Measurements from ENCODE around the gene AK8. TPM values are rescaled to one million over a fixed set of nuclear protein-coding genes. Genes with fewer than 3 reads are reported as not detected.

Gene AK8
- total RNA-seq, 1 donor from 2014 or later = 0.74 TPM

DNA sequence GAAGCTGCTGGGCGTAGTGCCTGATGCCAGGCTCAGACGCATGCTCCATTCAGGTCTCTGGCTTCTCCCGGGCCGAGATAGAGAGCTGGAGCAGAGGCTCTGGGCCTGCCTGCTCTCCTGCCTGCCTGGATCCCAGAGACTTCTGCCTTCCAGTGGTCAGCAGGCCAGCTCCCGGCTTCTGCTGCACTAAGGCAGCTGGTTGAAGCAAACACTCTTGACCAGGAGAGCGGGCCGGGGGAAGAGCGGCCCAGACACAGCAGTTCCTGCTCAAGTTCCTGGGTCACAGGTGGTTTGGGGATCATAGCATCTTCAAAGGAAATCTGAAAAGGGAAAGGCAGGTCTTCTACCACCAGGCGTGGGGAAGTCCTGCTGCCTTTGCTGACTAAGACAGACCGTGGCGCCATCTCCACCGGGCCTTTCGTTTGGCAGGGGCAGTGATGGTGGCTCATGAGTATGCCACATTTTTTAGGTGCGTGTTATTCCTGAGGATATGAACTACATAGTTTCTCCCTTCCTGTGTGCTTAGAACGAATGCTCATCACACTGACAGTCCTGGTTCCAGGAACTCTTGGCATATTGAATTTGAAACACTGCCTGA lies 31.1 kb downstream of the AK8 start:
- intact Hi-C loops (cut with micrococcal nuclease) = no loop called here
- Histone ChIP-seq H3K27ac (replicated peaks) (no peak overlapping the region), H3K36me3 (no peaks in the 10 kb centered on the region), H3K4me3 (no peak overlapping the region), H3K4me1 (peaks cover 8% of the 10 kb centered on the region), H3K27me3 (ENCODE audit: low read depth) (no peaks in the 10 kb centered on the region), H3K9me3 (replicated peaks) (no peaks in the 10 kb centered on the region)
- no peak for DNase-seq
- TF ChIP-seq, protein P1, sequence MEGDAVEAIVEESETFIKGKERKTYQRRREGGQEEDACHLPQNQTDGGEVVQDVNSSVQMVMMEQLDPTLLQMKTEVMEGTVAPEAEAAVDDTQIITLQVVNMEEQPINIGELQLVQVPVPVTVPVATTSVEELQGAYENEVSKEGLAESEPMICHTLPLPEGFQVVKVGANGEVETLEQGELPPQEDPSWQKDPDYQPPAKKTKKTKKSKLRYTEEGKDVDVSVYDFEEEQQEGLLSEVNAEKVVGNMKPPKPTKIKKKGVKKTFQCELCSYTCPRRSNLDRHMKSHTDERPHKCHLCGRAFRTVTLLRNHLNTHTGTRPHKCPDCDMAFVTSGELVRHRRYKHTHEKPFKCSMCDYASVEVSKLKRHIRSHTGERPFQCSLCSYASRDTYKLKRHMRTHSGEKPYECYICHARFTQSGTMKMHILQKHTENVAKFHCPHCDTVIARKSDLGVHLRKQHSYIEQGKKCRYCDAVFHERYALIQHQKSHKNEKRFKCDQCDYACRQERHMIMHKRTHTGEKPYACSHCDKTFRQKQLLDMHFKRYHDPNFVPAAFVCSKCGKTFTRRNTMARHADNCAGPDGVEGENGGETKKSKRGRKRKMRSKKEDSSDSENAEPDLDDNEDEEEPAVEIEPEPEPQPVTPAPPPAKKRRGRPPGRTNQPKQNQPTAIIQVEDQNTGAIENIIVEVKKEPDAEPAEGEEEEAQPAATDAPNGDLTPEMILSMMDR (IDR thresholded peaks at IDR 0.05; ENCODE audit: borderline replicate concordance) = no peak

DNA sequence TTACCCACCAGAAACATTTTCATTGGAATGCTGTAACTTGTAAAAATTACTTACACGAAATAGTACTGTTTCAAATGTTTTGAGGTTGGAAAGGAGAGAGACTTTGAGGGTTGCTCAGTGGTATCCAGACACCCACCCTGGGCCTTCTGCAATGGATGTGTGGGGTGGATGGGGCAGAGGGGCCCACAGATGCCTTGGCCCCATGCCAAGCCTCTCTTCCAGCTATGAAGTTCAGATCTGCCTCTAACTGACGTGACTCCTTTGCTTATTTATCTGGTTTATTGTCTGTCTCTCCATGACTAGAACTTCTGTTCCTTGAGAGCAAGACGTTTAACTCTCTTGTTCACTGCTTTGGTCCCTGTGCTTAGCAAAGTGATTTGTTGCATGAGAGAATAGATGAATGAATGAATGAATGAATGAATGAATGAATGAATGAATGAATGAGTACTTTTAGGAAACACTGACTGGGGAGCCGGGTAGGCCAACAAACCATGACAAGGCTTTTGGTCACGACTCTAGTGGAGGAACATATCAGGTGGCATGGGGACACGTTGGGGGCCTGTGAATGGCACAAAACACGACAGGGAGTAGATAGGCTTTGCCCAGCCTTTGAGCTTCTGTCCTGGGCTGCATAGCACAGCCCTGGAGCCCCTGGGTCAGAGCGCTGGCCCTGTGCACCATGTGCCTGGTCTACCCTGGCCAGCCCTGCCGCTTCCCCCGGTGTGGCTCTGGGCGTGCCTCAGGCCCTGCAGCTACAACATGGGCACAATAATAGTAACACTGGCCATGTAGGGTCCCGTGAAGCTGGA lies 31.8 kb downstream of the AK8 start:
- peaks cover 8% of the 10 kb centered on the region for H3K4me1 ChIP-seq
- TF ChIP-seq, protein P1 (IDR thresholded peaks at IDR 0.05; ENCODE audit: borderline replicate concordance) = no peak
- H3K4me3 ChIP-seq = no peak overlapping the region
- H3K27ac ChIP-seq (replicated peaks) = no peak overlapping the region
- intact Hi-C loops (cut with micrococcal nuclease) = no loop called here
- H3K36me3 ChIP-seq = no peaks in the 10 kb centered on the region
- DNase-seq = no peak
- H3K27me3 ChIP-seq (ENCODE audit: low read depth) = no peaks in the 10 kb centered on the region
- no peaks in the 10 kb centered on the region for H3K9me3 ChIP-seq (replicated peaks)

DNA sequence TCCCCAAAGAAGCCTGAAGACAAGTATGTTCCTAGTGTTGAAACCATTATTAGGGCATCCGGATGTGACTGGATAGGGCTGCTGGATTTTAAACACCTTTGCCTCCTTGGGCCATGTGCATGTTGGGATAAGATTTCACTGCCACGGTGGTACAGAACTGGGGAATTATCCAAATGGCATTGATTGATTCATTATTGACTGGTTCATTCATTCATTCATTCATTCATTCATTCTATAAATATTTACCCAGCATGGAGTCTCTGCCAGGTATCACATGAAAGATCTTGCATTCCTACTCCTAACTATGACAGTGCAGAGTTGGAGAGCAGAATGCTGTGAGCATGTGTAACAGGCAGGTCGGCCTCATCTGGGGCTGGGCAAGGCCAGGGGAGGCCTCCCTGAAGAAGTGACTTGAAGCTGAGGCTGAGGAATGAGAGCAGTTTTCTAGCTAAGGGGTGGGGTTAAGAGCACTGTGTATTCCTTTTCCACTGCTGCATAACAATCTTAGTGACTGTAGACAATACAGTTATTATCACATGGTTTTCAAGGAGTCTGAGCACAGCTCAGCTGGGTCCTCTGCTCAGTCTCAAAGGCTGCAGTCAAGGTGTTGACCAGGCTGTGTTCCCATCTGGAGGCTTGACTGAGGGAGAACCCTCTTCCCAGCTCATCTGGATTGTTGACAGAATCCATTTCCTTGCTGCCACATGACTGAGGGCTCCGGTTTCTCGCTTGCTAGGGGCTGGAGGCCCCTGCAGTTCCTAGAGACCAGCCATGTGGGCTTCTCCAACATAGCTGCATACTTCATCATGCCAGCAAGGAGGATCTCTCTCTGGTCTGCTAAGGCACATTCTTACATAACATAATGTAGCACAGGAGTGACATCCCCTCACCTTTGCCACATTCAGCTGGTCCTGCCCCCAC lies 35.7 kb downstream of the AK8 start:
- no peak for DNase-seq
- Histone ChIP-seq H3K4me3 (no peak overlapping the region), H3K36me3 (no peaks in the 10 kb centered on the region), H3K9me3 (replicated peaks) (no peaks in the 10 kb centered on the region), H3K4me1 (no peaks in the 10 kb centered on the region), H3K27ac (replicated peaks) (no peak overlapping the region), H3K27me3 (ENCODE audit: low read depth) (no peaks in the 10 kb centered on the region)
- intact Hi-C loops (cut with micrococcal nuclease) = no loop called here
- TF ChIP-seq, protein P1 (IDR thresholded peaks at IDR 0.05; ENCODE audit: borderline replicate concordance) = no peak

GRCh38 chr9:132840980-132841379 lies 37.1 kb downstream of the AK8 start:
- intact Hi-C loops (cut with micrococcal nuclease) = no loop called here
- Histone ChIP-seq H3K36me3 (no peaks in the 10 kb centered on the region), H3K4me1 (no peaks in the 10 kb centered on the region), H3K27me3 (ENCODE audit: low read depth) (peaks cover 4% of the 10 kb centered on the region), H3K27ac (replicated peaks) (no peak overlapping the region), H3K9me3 (replicated peaks) (no peaks in the 10 kb centered on the region), H3K4me3 (no peak overlapping the region)
- DNase-seq = no peak
- TF ChIP-seq, protein P1 (IDR thresholded peaks at IDR 0.05; ENCODE audit: borderline replicate concordance) = no peak

- TF ChIP-seq, protein P1 (IDR thresholded peaks at IDR 0.05; ENCODE audit: borderline replicate concordance) = no peak
- no peaks in the 10 kb centered on the region for H3K9me3 ChIP-seq (replicated peaks)
- H3K4me1 ChIP-seq = no peaks in the 10 kb centered on the region
- H3K27ac ChIP-seq (replicated peaks) = no peak overlapping the region
- no peak overlapping the region for H3K4me3 ChIP-seq
- H3K36me3 ChIP-seq = no peaks in the 10 kb centered on the region
- intact Hi-C loops (cut with micrococcal nuclease) = no loop called here
- peaks cover 4% of the 10 kb centered on the region for H3K27me3 ChIP-seq (ENCODE audit: low read depth)
- DNase-seq = no peak
Measured at GRCh38 chr9:132838291-132838690, 39.8 kb downstream of the AK8 start.

All from left ventricle myocardium inferior (tissue), 1 donor.